Measurements from ENCODE around the gene OSBPL2. TPM values are rescaled to one million over a fixed set of nuclear protein-coding genes. Genes with fewer than 3 reads are reported as not detected.

Gene OSBPL2
- total and polyA plus RNA-seq, 2 experiments from 2014 or later, result 22.2 to 27.9 TPM

DNA sequence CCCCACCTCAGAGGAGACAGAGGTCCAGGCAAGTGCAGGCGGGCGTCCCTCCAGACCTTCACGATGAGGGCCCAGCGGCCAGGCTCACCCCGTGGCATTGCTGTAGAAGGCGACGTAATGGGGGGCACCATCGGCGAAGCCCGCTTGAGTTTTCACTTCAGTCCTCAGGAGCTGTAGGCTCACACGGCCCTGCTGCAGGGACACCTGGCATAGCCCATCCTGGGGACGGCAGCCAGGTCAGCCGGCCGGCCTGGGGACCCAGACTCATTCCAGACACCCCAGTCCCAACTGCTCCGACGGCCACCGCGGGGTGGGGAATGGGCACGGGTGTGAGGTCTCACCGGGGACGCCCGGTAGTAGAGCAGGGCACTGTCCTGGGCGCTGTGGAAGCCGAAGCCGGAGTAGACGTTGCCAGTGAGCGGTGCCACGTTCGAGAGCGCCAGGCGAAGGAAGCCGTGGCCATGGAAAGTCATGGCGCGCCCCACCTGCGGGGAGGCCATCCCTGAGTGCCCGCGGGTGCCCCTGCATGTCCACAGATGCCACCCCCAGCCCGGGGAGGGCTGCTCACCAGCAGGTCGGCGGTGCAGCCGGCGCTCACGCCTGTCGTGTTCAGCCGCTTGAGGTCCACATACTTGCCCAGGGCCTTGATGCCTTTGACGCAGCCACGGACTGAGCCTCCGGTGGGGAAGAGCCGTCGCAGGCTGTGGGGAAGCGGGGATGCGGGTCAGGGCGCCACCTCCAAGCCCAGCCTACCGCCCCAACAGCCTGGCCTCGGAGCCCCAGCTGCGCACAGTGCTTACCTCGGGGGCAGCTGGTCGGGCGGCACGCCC lies 73.7 kb downstream of the OSBPL2 start:
- no peak for DNase-seq
- Histone ChIP-seq H3K4me2 (ENCODE audit: unreplicated experiment) (no peak overlapping the region), H3K36me3 (ENCODE audit: low read depth) (peaks cover 8% of the 10 kb centered on the region; the same call in 1 of the 2 replicates), H3K9me3 (ENCODE audit: low read depth) (no peaks in the 10 kb centered on the region), H4K20me1 (ENCODE audit: insufficient read depth) (no peaks in the 10 kb centered on the region), H2AFZ (no peak overlapping the region), H3K9ac (no peak overlapping the region), H3K4me3 (no peak overlapping the region), H3K27ac (no peak overlapping the region), H3K9me2 (ENCODE audit: insufficient read depth) (no peaks in the 10 kb centered on the region), H3K79me2 (ENCODE audit: insufficient read depth) (peaks cover 4% of the 10 kb centered on the region), H3K4me1 (ENCODE audit: insufficient read depth) (no peaks in the 10 kb centered on the region), H3F3A (ENCODE audit: insufficient read depth) (no peaks in the 10 kb centered on the region), H3K27me3 (replicated peaks; ENCODE audit: insufficient read depth) (no peaks in the 10 kb centered on the region)
- TF ChIP-seq EZH2 (IDR thresholded peaks at IDR 0.05; ENCODE audit: insufficient read depth, poor library complexity, severe bottlenecking) (no peak), EZH2phosphoT487 (IDR thresholded peaks at IDR 0.05; ENCODE audit: insufficient read depth, low read depth) (no peak)
- in situ Hi-C loops (cut with MboI), result no loop called here
- WGBS, 2 experiments (ENCODE audit: low coverage in 1 of 2, low lambda C conversion rate in 2 of 2, missing lambda C conversion rate in 2 of 2), result 80 to 87% methylated on average over 48 to 57 of the region's 60 CpGs

DNA sequence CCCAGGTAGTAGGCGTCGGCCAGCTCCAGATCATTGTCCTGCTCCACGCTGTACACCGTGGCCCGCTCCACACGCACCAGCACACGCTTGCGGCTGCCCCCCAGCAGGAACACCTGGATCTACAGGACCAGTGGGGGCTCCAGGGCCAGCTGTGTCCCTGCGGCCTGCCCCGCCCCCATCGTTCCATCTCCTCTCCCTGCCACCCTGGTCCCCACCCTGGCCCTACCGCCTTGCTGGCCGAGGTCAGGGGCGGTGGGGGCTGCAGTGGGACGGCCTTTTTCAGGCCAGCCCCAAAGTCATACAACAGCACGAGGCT lies 74.3 kb downstream of the OSBPL2 start:
- H3K4me3 ChIP-seq, result no peak overlapping the region
- H3K27ac ChIP-seq, result no peak overlapping the region
- TF ChIP-seq EZH2 (IDR thresholded peaks at IDR 0.05; ENCODE audit: insufficient read depth, poor library complexity, severe bottlenecking) (no peak), EZH2phosphoT487 (IDR thresholded peaks at IDR 0.05; ENCODE audit: insufficient read depth, low read depth) (no peak)
- WGBS, 2 experiments (ENCODE audit: low coverage in 1 of 2, low lambda C conversion rate in 2 of 2, missing lambda C conversion rate in 2 of 2), result 84 to 95% methylated on average over 11 to 16 of the region's 16 CpGs
- no peak overlapping the region for H3K4me2 ChIP-seq (ENCODE audit: unreplicated experiment)
- no peak for DNase-seq
- H3K9me3 ChIP-seq (ENCODE audit: low read depth), result no peaks in the 10 kb centered on the region
- no peaks in the 10 kb centered on the region for H3F3A ChIP-seq (ENCODE audit: insufficient read depth)
- no peak overlapping the region for H2AFZ ChIP-seq
- no peaks in the 10 kb centered on the region for H3K9me2 ChIP-seq (ENCODE audit: insufficient read depth)
- no peaks in the 10 kb centered on the region for H3K4me1 ChIP-seq (ENCODE audit: insufficient read depth)
- H3K27me3 ChIP-seq (replicated peaks; ENCODE audit: insufficient read depth), result no peaks in the 10 kb centered on the region
- no peaks in the 10 kb centered on the region for H4K20me1 ChIP-seq (ENCODE audit: insufficient read depth)
- no peaks in the 10 kb centered on the region; the same call in 1 of the 2 replicates for H3K79me2 ChIP-seq (ENCODE audit: insufficient read depth)
- peaks cover 8% of the 10 kb centered on the region; the same call in 1 of the 2 replicates for H3K36me3 ChIP-seq (ENCODE audit: low read depth)
- H3K9ac ChIP-seq, result no peak overlapping the region
- in situ Hi-C loops (cut with MboI), result no loop called here

DNA sequence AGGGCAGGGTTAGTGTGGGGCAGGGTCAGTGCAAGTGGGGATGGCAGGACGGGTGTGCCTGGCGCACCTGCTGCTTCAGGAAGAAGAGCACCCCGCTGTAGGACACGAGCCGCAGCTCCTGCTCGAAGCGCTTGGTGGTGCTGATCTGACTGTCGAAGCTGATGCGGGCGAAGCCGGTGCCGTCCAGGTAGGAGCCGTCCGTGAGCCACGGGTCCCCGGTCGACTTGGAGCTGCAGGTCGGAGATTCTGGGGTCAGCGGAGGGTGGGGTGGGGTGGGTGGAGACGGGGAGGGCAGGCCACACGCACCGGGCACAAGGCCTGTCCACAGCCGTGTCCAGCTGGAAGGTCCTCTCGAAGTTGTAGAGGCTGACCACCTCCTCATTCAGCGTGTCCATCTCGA lies 74.7 kb downstream of the OSBPL2 start:
- no peaks in the 10 kb centered on the region for H3K79me2 ChIP-seq (ENCODE audit: insufficient read depth)
- H3K9me3 ChIP-seq (ENCODE audit: low read depth), result no peaks in the 10 kb centered on the region
- H4K20me1 ChIP-seq (ENCODE audit: insufficient read depth), result no peaks in the 10 kb centered on the region
- peaks cover 8% of the 10 kb centered on the region; the same call in 1 of the 2 replicates for H3K36me3 ChIP-seq (ENCODE audit: low read depth)
- WGBS, 2 experiments (ENCODE audit: low coverage in 1 of 2, low lambda C conversion rate in 2 of 2, missing lambda C conversion rate in 2 of 2), result 74 to 82% methylated on average over 22 to 26 of the region's 26 CpGs
- H3K9me2 ChIP-seq (ENCODE audit: insufficient read depth), result no peaks in the 10 kb centered on the region
- H3F3A ChIP-seq (ENCODE audit: insufficient read depth), result no peaks in the 10 kb centered on the region
- H3K27me3 ChIP-seq (replicated peaks; ENCODE audit: insufficient read depth), result no peaks in the 10 kb centered on the region
- H3K4me3 ChIP-seq, result no peak overlapping the region
- H3K27ac ChIP-seq, result no peak overlapping the region
- H3K4me1 ChIP-seq (ENCODE audit: insufficient read depth), result no peaks in the 10 kb centered on the region
- no peak overlapping the region for H3K4me2 ChIP-seq (ENCODE audit: unreplicated experiment)
- H2AFZ ChIP-seq, result no peak overlapping the region
- in situ Hi-C loops (cut with MboI), result no loop called here
- no peak for TF ChIP-seq EZH2phosphoT487 (IDR thresholded peaks at IDR 0.05; ENCODE audit: insufficient read depth, low read depth)
- no peak for TF ChIP-seq EZH2 (IDR thresholded peaks at IDR 0.05; ENCODE audit: insufficient read depth, poor library complexity, severe bottlenecking)
- no peak overlapping the region for H3K9ac ChIP-seq
- no peak for DNase-seq

DNA sequence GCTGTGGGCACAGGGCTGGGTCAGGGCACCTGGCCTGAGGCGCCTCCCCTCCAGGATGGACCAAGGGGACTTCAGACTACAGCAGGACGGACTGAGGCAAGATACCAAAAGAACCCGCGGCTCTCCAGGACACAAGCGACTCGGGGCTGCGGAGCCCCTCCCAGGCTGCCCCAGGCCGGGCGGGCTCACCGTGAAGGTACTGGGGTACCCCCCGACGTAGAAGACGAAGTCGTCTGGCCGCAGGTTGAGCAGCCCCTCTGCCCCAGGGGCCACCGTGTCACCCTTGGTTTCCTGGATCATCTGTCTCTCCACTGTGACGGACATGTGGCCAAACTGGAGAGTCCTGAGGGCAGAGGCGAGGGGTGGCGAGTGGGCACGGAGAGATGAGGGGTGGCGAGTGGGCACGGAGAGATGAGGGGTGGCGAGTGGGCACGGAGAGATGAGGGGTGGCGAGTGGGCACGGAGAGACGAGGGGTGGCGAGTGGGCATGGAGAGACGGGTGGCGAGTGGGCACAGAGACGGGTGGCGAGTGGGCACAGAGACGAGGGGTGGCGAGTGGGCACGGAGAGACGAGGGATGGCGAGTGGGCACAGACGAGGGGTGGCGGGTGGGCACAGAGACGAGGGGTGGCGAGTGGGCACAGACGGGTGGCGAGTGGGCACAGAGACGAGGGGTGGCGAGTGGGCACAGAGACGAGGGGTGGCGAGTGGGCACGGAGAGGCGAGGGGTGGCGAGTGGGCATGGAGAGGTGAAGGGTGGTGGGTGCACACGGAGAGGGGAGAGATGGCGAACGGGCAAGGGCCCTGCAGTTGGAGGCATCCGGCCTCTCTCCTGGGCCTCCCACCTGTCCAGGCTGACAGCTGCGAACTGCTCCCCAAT lies 75.4 kb downstream of the OSBPL2 start:
- Histone ChIP-seq H3K36me3 (ENCODE audit: low read depth) (peaks cover 4% of the 10 kb centered on the region; the same call in 1 of the 2 replicates), H3K79me2 (ENCODE audit: insufficient read depth) (no peaks in the 10 kb centered on the region), H3K27ac (no peak overlapping the region), H4K20me1 (ENCODE audit: insufficient read depth) (no peaks in the 10 kb centered on the region), H3K4me2 (ENCODE audit: unreplicated experiment) (no peak overlapping the region), H3K27me3 (replicated peaks; ENCODE audit: insufficient read depth) (no peaks in the 10 kb centered on the region), H3F3A (ENCODE audit: insufficient read depth) (no peaks in the 10 kb centered on the region), H3K9ac (no peak overlapping the region), H3K4me1 (ENCODE audit: insufficient read depth) (no peaks in the 10 kb centered on the region), H3K4me3 (no peak overlapping the region), H3K9me2 (ENCODE audit: insufficient read depth) (no peaks in the 10 kb centered on the region), H2AFZ (no peak overlapping the region), H3K9me3 (ENCODE audit: low read depth) (no peaks in the 10 kb centered on the region)
- DNase-seq, result no peak
- WGBS, 2 experiments (ENCODE audit: low coverage in 1 of 2, low lambda C conversion rate in 2 of 2, missing lambda C conversion rate in 2 of 2), result 77 to 83% methylated on average over 11 to 55 of the region's 55 CpGs
- TF ChIP-seq EZH2 (IDR thresholded peaks at IDR 0.05; ENCODE audit: insufficient read depth, poor library complexity, severe bottlenecking) (no peak), EZH2phosphoT487 (IDR thresholded peaks at IDR 0.05; ENCODE audit: insufficient read depth, low read depth) (no peak)
- in situ Hi-C loops (cut with MboI), result no loop called here
